ENCODE results near the gene ZNF862.
"Not testable (repeated sequence)": the region's sequence is repeated elsewhere in the genome, so short reads cannot be mapped to it uniquely, and the experiment has no call there.

The ZNF862 gene

GRCh38 chr7:149883048-149883438, 44.9 kb downstream of the ZNF862 start:
- DNase-seq, result no peak

- DNase-seq, result peak; percentile 12
Observed at GRCh38 chr7:149883452-149883861, 45.3 kb downstream of the ZNF862 start.

- DNase-seq, result no peak
Observed at GRCh38 chr7:149884016-149884415, 45.8 kb downstream of the ZNF862 start.

GRCh38 chr7:149884541-149884940, 46.4 kb downstream of the ZNF862 start:
- no peak for DNase-seq

GRCh38 chr7:149885191-149886017, 47.2 kb downstream of the ZNF862 start:
- DNase-seq, result no peak

GRCh38 chr7:149886018-149886415, 47.8 kb downstream of the ZNF862 start:
- DNase-seq, result no peak

- DNase-seq, result no peak
Observed at GRCh38 chr7:149887311-149887710, 49.1 kb downstream of the ZNF862 start.

GRCh38 chr7:149890715-149891114, 52.5 kb downstream of the ZNF862 start:
- DNase-seq, result not testable (repeated sequence)

GRCh38 chr7:149894957-149895356, 56.8 kb downstream of the ZNF862 start:
- not testable (repeated sequence) for DNase-seq

- DNase-seq, result not testable (repeated sequence)
Observed at GRCh38 chr7:149907776-149908376, 69.7 kb downstream of the ZNF862 start.

GRCh38 chr7:149910219-149910618, 72.0 kb downstream of the ZNF862 start:
- DNase-seq, result not testable (repeated sequence)

GRCh38 chr7:149912126-149912525, 74.0 kb downstream of the ZNF862 start:
- DNase-seq, result not testable (repeated sequence)
